CD8-positive, alpha-beta memory T cell (primary cell): Measurements from ENCODE around the gene PSMF1. TPM values are rescaled to one million over a fixed set of nuclear protein-coding genes. Genes with fewer than 3 reads are reported as not detected.
"Not testable (repeated sequence)": the region's sequence is repeated elsewhere in the genome, so short reads cannot be mapped to it uniquely, and the experiment has no call there.

Experiments
- CTCF ChIA-PET: fragments of 350-600 bp; sonication (Branson Sonifier 250); formaldehyde crosslinking; loops from one replicate; lab custom pipeline; 2021; ENCODE audit warnings: antibody characterized with exemption; lab: Charles Lee
- POLR2A ChIA-PET: fragments of 350-600 bp; sonication (Branson Sonifier 250); formaldehyde crosslinking; loops from one replicate; lab custom pipeline; 2021; ENCODE audit warnings: antibody characterized with exemption; lab: Charles Lee
- DNase-seq, 5 donors: peaks; one replicate each; pipeline versions ENCODE4 v3.0.0 to v3.0.0-alpha.2; 2020 to 2022; ENCODE audit warnings: mixed read lengths in 1 of 5
- H3K27ac ChIP-seq: one replicate; pipeline ENCODE4 v1.7.0; 2013; ENCODE audit warnings: low read depth, mild to moderate bottlenecking, low read length, moderate library complexity
- H3K27me3 ChIP-seq: 2 replicates; pipeline ENCODE4 v1.7.0; 2013; ENCODE audit warnings: low read length, mild to moderate bottlenecking; ENCODE audit not compliant: insufficient read depth, poor library complexity, severe bottlenecking
- H3K36me3 ChIP-seq: 2 replicates; pipeline ENCODE4 v1.7.0; 2013; ENCODE audit warnings: mild to moderate bottlenecking, low read length, moderate library complexity; ENCODE audit not compliant: insufficient read depth
- H3K4me1 ChIP-seq: 2 replicates; pipeline ENCODE4 v1.7.0; 2013; ENCODE audit warnings: mild to moderate bottlenecking, low read length, moderate library complexity; ENCODE audit not compliant: insufficient read depth
- H3K4me3 ChIP-seq: 2 replicates; pipeline ENCODE4 v1.7.0; 2013; ENCODE audit warnings: mild to moderate bottlenecking, low read length
- H3K9me3 ChIP-seq: 2 replicates; pipeline ENCODE4 v1.7.0; 2013; ENCODE audit warnings: mild to moderate bottlenecking, low read length
- H3K27ac Mint-ChIP-seq, 8 donors: one replicate each; pipeline ENCODE4 v1.8.0; 2020 to 2021; ENCODE audit warnings: mixed read lengths in 8 of 8, mild to moderate bottlenecking in 6 of 8, inconsistent platforms in 3 of 8, moderate library complexity in 3 of 8
- H3K27me3 Mint-ChIP-seq, 2 donors: one replicate each; pipeline ENCODE4 v1.8.0; 2020 to 2021; ENCODE audit warnings: mixed read lengths in 2 of 2, mild to moderate bottlenecking in 1 of 2, moderate library complexity in 1 of 2
- H3K36me3 Mint-ChIP-seq, 3 donors: one replicate each; pipeline ENCODE4 v1.8.0; 2020 to 2021; ENCODE audit warnings: mixed read lengths in 3 of 3, inconsistent platforms in 1 of 3, mild to moderate bottlenecking in 1 of 3
- H3K4me1 Mint-ChIP-seq, 3 donors: one replicate each; pipeline ENCODE4 v1.8.0; 2020 to 2021; ENCODE audit warnings: mixed read lengths in 3 of 3, inconsistent platforms in 1 of 3, mild to moderate bottlenecking in 1 of 3
- H3K4me3 Mint-ChIP-seq, 7 donors: one replicate each; pipeline ENCODE4 v1.8.0; 2020 to 2021; ENCODE audit warnings: mixed read lengths in 7 of 7, mild to moderate bottlenecking in 6 of 7, moderate library complexity in 4 of 7, inconsistent platforms in 2 of 7
- H3K9me3 Mint-ChIP-seq, 5 donors: one replicate each; pipeline ENCODE4 v1.8.0; 2020 to 2022; ENCODE audit warnings: mixed read lengths in 5 of 5, mild to moderate bottlenecking in 3 of 5, moderate library complexity in 2 of 5, inconsistent platforms in 1 of 5
- polyA plus RNA-seq: library from polyadenylated mRNA; unstranded; fragments of 300-500 nt; fragmentation: Illumina TruSeq; gene quantifications from one replicate; pipeline ENCODE4 v1.2.3, GENCODE V29; 2021
- total RNA-seq, 2 experiments: library from RNA; stranded (reverse); gene quantifications; one replicate each; pipeline ENCODE4 v1.2.3, GENCODE V29; 2021

PSMF1 gene
- total and polyA plus RNA-seq, 3 experiments from 2014 or later, result 169 to 189 (median 185) TPM

- peaks cover 9% of the 10 kb centered on the region for H3K36me3 ChIP-seq
- POLR2A ChIA-PET, result no interaction called here
- H3K4me3 ChIP-seq, result no peak overlapping the region
Observed at GRCh38 chr20:1144401-1145172, 26.2 kb downstream of the PSMF1 start.

DNA sequence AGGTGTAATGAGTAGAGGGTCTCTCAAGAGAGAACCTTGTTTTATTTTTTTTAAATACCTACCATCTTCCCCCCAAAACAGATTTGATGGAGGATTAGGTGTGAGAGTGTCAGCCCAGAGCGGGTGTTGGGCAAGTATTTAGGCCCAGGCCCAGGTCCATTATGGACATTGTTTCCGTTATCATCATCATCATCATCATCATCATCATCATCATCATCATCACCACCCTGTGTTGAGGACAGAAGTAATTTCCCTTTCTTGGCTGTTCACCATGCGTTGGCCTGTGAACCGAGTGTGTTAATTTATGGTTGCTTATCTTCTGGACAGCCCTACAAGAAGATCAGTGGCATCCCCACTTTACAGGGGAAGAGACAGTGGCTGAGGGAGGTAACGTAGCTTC lies 28.6 kb downstream of the PSMF1 start:
- no peak overlapping the region for H3K27ac ChIP-seq
- H3K36me3 Mint-ChIP-seq, result peaks cover 17 to 87% (median 34%) of the 10 kb centered on the region in 3 donors
- H3K4me1 ChIP-seq, result no peaks in the 10 kb centered on the region
- no peaks in the 10 kb centered on the region for H3K27me3 Mint-ChIP-seq
- H3K27me3 ChIP-seq, result no peaks in the 10 kb centered on the region
- peaks cover 9% of the 10 kb centered on the region for H3K36me3 ChIP-seq
- H3K4me1 Mint-ChIP-seq, result peaks cover 27 to 58% (median 56%) of the 10 kb centered on the region in 3 donors
- H3K27ac Mint-ChIP-seq, result peak overlapping the region in 1 of 8 donors; percentile 7
- H3K4me3 ChIP-seq, result no peak overlapping the region
- ChIA-PET CTCF (interaction anchor here (1.6 kb wide), 1 partner anchor 66 kb away, joined by 3 read pairs; no protein-coding TSS in a partner anchor), POLR2A (no interaction called here)
- H3K9me3 ChIP-seq, result no peaks in the 10 kb centered on the region
- H3K4me3 Mint-ChIP-seq, result peak overlapping the region in 1 of 7 donors; percentile 18
- no peak for DNase-seq
- no peaks in the 10 kb centered on the region for H3K9me3 Mint-ChIP-seq

More at GRCh38 chr20:1144401-1145172, 26.2 kb downstream of the PSMF1 start:
- H3K4me3 Mint-ChIP-seq, result no peak overlapping the region
- H3K27ac Mint-ChIP-seq, result peak overlapping the region in 1 of 8 donors; percentile 52
- peaks cover 11 to 86% (median 34%) of the 10 kb centered on the region in 3 donors for H3K36me3 Mint-ChIP-seq
- H3K27ac ChIP-seq, result no peak overlapping the region
- H3K9me3 ChIP-seq, result no peaks in the 10 kb centered on the region
- no peaks in the 10 kb centered on the region for H3K9me3 Mint-ChIP-seq
- no peaks in the 10 kb centered on the region for H3K27me3 ChIP-seq
- H3K4me1 ChIP-seq, result no peaks in the 10 kb centered on the region
- CTCF ChIA-PET, result interaction anchor here (1.0 kb wide), 1 partner anchor 25 kb away, joined by 3 read pairs; no protein-coding TSS in a partner anchor
- H3K4me1 Mint-ChIP-seq, result peaks cover 22 to 63% (median 61%) of the 10 kb centered on the region in 3 donors
- DNase-seq, result no peak
- H3K27me3 Mint-ChIP-seq, result no peaks in the 10 kb centered on the region

GRCh38 chr20:1149812-1150211 lies 31.4 kb downstream of the PSMF1 start:
- H3K27me3 Mint-ChIP-seq, H3K27ac ChIP-seq, CTCF ChIA-PET, POLR2A ChIA-PET, H3K4me1 ChIP-seq, H3K9me3 ChIP-seq, H3K27me3 ChIP-seq, DNase-seq, H3K4me3 Mint-ChIP-seq, H3K27ac Mint-ChIP-seq, H3K4me3 ChIP-seq, H3K9me3 Mint-ChIP-seq: not testable (repeated sequence)
- H3K36me3 Mint-ChIP-seq, result peaks cover 27 to 88% (median 31%) of the 10 kb centered on the region in 3 donors
- peaks cover 20% of the 10 kb centered on the region for H3K36me3 ChIP-seq
- peaks cover 21 to 52% (median 48%) of the 10 kb centered on the region in 3 donors for H3K4me1 Mint-ChIP-seq

DNA sequence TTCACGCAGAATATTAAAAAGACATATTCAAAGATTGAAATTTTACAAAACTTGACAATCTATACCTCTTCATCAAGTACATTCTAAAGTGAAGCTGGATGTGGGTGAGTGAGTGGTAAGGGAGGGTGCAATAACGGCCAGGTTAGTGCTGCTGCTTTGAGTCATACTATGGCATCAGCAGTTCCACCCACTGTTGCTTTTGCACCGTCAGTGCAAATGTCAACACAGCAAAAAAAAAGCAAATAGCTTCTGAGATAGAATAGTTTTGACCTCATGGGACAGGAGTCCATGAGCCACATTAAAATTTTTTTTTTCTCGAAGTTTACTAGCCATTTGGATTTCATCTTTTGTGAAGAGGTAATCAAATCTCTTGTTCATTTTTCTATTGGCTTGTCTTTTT lies 31.8 kb downstream of the PSMF1 start:
- Histone ChIP-seq H3K27me3 (no peaks in the 10 kb centered on the region), H3K36me3 (peaks cover 22% of the 10 kb centered on the region), H3K4me1 (no peaks in the 10 kb centered on the region), H3K9me3 (no peaks in the 10 kb centered on the region), H3K27ac (no peak overlapping the region), H3K4me3 (no peak overlapping the region)
- Mint-ChIP-seq H3K4me3 (no peak overlapping the region), H3K9me3 (no peaks in the 10 kb centered on the region), H3K4me1 (peaks cover 21 to 52% (median 47%) of the 10 kb centered on the region in 3 donors), H3K27ac (no peak overlapping the region), H3K36me3 (peaks cover 30 to 88% (median 33%) of the 10 kb centered on the region in 3 donors), H3K27me3 (no peaks in the 10 kb centered on the region)
- ChIA-PET POLR2A (no interaction called here), CTCF (no interaction called here)
- DNase-seq, result no peak

GRCh38 chr20:1150968-1151367 lies 32.6 kb downstream of the PSMF1 start:
- Histone ChIP-seq H3K4me3 (no peak overlapping the region), H3K27me3 (no peaks in the 10 kb centered on the region), H3K36me3 (peaks cover 28% of the 10 kb centered on the region), H3K9me3 (no peaks in the 10 kb centered on the region), H3K4me1 (no peaks in the 10 kb centered on the region), H3K27ac (no peak overlapping the region)
- Mint-ChIP-seq H3K36me3 (peaks cover 36 to 88% (median 38%) of the 10 kb centered on the region in 3 donors), H3K9me3 (peaks cover 0 to 2% (median under 1%) of the 10 kb centered on the region in 5 donors), H3K4me1 (peaks cover 21 to 50% (median 39%) of the 10 kb centered on the region in 3 donors), H3K27me3 (no peaks in the 10 kb centered on the region), H3K27ac (no peak overlapping the region), H3K4me3 (no peak overlapping the region)
- CTCF ChIA-PET, result no interaction called here
- DNase-seq, result no peak
- POLR2A ChIA-PET, result no interaction called here

DNA sequence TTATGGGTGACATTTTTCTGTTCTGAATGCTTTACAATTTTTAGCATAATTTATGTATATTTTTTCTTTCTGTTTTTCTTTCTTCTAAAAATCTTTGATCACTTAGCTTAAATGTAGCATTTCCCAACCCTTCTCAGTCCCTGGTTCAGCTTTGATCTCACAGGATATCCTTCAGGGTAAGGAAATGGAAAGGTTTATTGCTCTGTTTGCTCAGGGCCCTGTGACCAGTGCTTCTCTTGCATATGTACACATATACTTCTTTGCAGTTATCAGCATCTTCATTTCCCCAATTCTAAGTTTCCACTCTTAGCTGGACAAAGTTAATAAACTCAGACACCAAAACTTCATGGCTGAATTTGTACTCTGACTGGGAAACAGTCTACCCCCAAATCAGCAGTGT lies 35.8 kb downstream of the PSMF1 start:
- no peak overlapping the region for H3K27ac Mint-ChIP-seq
- no peaks in the 10 kb centered on the region for H3K4me1 ChIP-seq
- H3K4me1 Mint-ChIP-seq, result peaks cover 9 to 23% (median 13%) of the 10 kb centered on the region in 3 donors
- POLR2A ChIA-PET, result no interaction called here
- no peaks in the 10 kb centered on the region for H3K27me3 Mint-ChIP-seq
- H3K36me3 Mint-ChIP-seq, result peaks cover 32 to 77% (median 42%) of the 10 kb centered on the region in 3 donors
- no peaks in the 10 kb centered on the region for H3K9me3 ChIP-seq
- CTCF ChIA-PET, result no interaction called here
- peaks cover 19% of the 10 kb centered on the region for H3K36me3 ChIP-seq
- DNase-seq, result no peak
- no peak overlapping the region for H3K4me3 ChIP-seq
- H3K4me3 Mint-ChIP-seq, result no peak overlapping the region
- H3K27ac ChIP-seq, result no peak overlapping the region
- H3K27me3 ChIP-seq, result no peaks in the 10 kb centered on the region
- peaks cover 0 to 5% (median 4%) of the 10 kb centered on the region in 5 donors for H3K9me3 Mint-ChIP-seq

GRCh38 chr20:1154691-1155090 lies 36.3 kb downstream of the PSMF1 start:
- POLR2A ChIA-PET, result no interaction called here
- peaks cover 9 to 21% (median 12%) of the 10 kb centered on the region in 3 donors for H3K4me1 Mint-ChIP-seq
- Histone ChIP-seq H3K27ac (no peak overlapping the region), H3K9me3 (no peaks in the 10 kb centered on the region), H3K27me3 (no peaks in the 10 kb centered on the region), H3K36me3 (peaks cover 19% of the 10 kb centered on the region), H3K4me3 (no peak overlapping the region), H3K4me1 (no peaks in the 10 kb centered on the region)
- no peak for DNase-seq
- H3K9me3 Mint-ChIP-seq, result peaks cover 0 to 5% (median 4%) of the 10 kb centered on the region in 5 donors
- H3K27ac Mint-ChIP-seq, result no peak overlapping the region
- CTCF ChIA-PET, result no interaction called here
- H3K36me3 Mint-ChIP-seq, result peaks cover 32 to 75% (median 42%) of the 10 kb centered on the region in 3 donors
- no peaks in the 10 kb centered on the region for H3K27me3 Mint-ChIP-seq
- no peak overlapping the region for H3K4me3 Mint-ChIP-seq

DNA sequence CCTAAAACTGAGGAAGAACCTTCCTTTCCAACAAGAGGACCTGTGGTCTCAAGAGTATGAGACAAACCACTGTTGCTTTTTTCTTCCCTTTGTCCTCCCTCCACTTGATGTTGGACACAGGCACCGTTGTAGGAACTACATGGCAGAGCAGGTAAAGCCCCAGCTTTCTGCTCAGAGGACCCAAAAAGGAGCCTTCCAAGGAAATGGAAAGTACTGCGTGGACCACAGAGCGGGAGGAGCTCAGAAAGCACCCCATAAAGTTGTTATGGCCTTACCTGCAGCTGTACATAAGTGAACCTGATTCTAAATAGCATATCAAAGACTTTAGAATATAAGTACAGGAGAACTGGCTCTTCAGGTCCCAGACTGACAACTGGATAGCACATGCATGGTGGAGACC lies 36.9 kb downstream of the PSMF1 start:
- Mint-ChIP-seq H3K27ac (no peak overlapping the region), H3K4me3 (no peak overlapping the region), H3K4me1 (peaks cover 9 to 21% (median 12%) of the 10 kb centered on the region in 3 donors), H3K9me3 (peaks cover 0 to 5% (median 4%) of the 10 kb centered on the region in 5 donors), H3K27me3 (no peaks in the 10 kb centered on the region), H3K36me3 (peaks cover 35 to 77% (median 42%) of the 10 kb centered on the region in 3 donors)
- Histone ChIP-seq H3K36me3 (peaks cover 19% of the 10 kb centered on the region), H3K4me1 (no peaks in the 10 kb centered on the region), H3K4me3 (no peak overlapping the region), H3K9me3 (no peaks in the 10 kb centered on the region), H3K27ac (no peak overlapping the region), H3K27me3 (no peaks in the 10 kb centered on the region)
- DNase-seq, result no peak
- ChIA-PET POLR2A (no interaction called here), CTCF (no interaction called here)
